WTC11 (cell line): ENCODE results near the gene TANC1. TPM values are rescaled to one million over a fixed set of nuclear protein-coding genes. Genes with fewer than 3 reads are reported as not detected.

ENCODE experiments used
- ATAC-seq: fragments of 200-7000 bp; cut with Tn5 transposase; 2 replicates; pipeline ENCODE4 v1.10.0; 2021; ENCODE audit warnings: mild to moderate bottlenecking, moderate library complexity
- CTCF ChIA-PET: fragments of 300-600 bp; sonication (Branson Sonifier 250); formaldehyde crosslinking; loops from one replicate; lab custom pipeline; 2021; ENCODE audit warnings: antibody characterized with exemption; lab: Charles Lee
- POLR2A ChIA-PET: fragments of 350-600 bp; sonication (Branson Sonifier 250); formaldehyde crosslinking; loops from one replicate; lab custom pipeline; 2021; ENCODE audit warnings: antibody characterized with exemption; lab: Charles Lee
- DNase-seq: peaks from one replicate; pipeline ENCODE4 v3.0.0; 2021; ENCODE audit warnings: low spot score
- H3K27ac Mint-ChIP-seq: 2 replicates; pipeline ENCODE4 v1.8.0; 2021; ENCODE audit warnings: mixed read lengths
- H3K27me3 Mint-ChIP-seq: 2 replicates; pipeline ENCODE4 v1.8.0; 2021; ENCODE audit warnings: low read depth, mild to moderate bottlenecking, moderate library complexity, mixed read lengths
- H3K36me3 Mint-ChIP-seq: 2 replicates; pipeline ENCODE4 v1.8.0; 2021; ENCODE audit warnings: mixed read lengths
- H3K4me1 Mint-ChIP-seq: 2 replicates; pipeline ENCODE4 v1.8.0; 2022; ENCODE audit warnings: mixed read lengths
- H3K4me3 Mint-ChIP-seq: 2 replicates; pipeline ENCODE4 v1.8.0; 2021; ENCODE audit warnings: mild to moderate bottlenecking, moderate library complexity, mixed read lengths
- H3K9me3 Mint-ChIP-seq: 2 replicates; pipeline ENCODE4 v1.8.0; 2021; ENCODE audit warnings: mixed read lengths
- E2F5 ChIP-seq: sonication (generic); formaldehyde crosslinking; IDR thresholded peaks from 2 replicates; pipeline ENCODE4 v1.8.1; 2022; ENCODE audit warnings: mild to moderate bottlenecking, moderate library complexity, missing genetic modification reagents
- ESRRA ChIP-seq: sonication (generic); formaldehyde crosslinking; IDR thresholded peaks from 2 replicates; pipeline ENCODE4 v1.8.1; 2022; ENCODE audit warnings: mild to moderate bottlenecking, missing genetic modification reagents, borderline replicate concordance
- RELA ChIP-seq: sonication (generic); formaldehyde crosslinking; IDR thresholded peaks from 2 replicates; pipeline ENCODE4 v1.8.1; 2022; ENCODE audit warnings: missing genetic modification reagents, mild to moderate bottlenecking, borderline replicate concordance
- SMAD4 ChIP-seq: sonication (generic); formaldehyde crosslinking; IDR thresholded peaks from 2 replicates; pipeline ENCODE4 v1.8.0; 2022; ENCODE audit warnings: mild to moderate bottlenecking, missing genetic modification reagents
- SOX15 ChIP-seq: fragments of 250-450 bp; sonication (Bioruptor Pico); IDR thresholded peaks from 2 replicates; pipeline ENCODE4 v1.9.0; 2021; ENCODE audit warnings: mild to moderate bottlenecking
- SP1 ChIP-seq: sonication (generic); formaldehyde crosslinking; conservative IDR thresholded peaks from 2 replicates; pipeline ENCODE4 v1.8.1; 2022; ENCODE audit warnings: missing genetic modification reagents
- TCF7 ChIP-seq: sonication (generic); formaldehyde crosslinking; IDR thresholded peaks from 2 replicates; pipeline ENCODE4 v1.8.0; 2022; ENCODE audit warnings: mild to moderate bottlenecking, low read depth, missing genetic modification reagents, moderate library complexity
- TEAD4 ChIP-seq: sonication (generic); formaldehyde crosslinking; IDR thresholded peaks from 2 replicates; pipeline ENCODE4 v1.8.0; 2022; ENCODE audit warnings: mild to moderate bottlenecking, missing genetic modification reagents
- ZNF138 ChIP-seq: sonication (generic); formaldehyde crosslinking; conservative IDR thresholded peaks from 2 replicates; pipeline ENCODE4 v1.8.1; 2022; ENCODE audit warnings: mild to moderate bottlenecking, moderate library complexity, missing genetic modification reagents
- ZNF396 ChIP-seq: fragments of 250-450 bp; sonication (Bioruptor Pico); IDR thresholded peaks from 2 replicates; pipeline ENCODE4 v1.8.0; 2021; ENCODE audit warnings: mild to moderate bottlenecking, moderate library complexity, borderline replicate concordance
- total RNA-seq: library from RNA; stranded (reverse); gene quantifications from 3 replicates; pipeline ENCODE4 v1.2.3, GENCODE V29; 2021
- TF ChIP-seq, protein P1 (sequence below): sonication (generic); formaldehyde crosslinking; IDR thresholded peaks from 2 replicates; pipeline ENCODE4 v1.8.0; 2022; ENCODE audit warnings: mild to moderate bottlenecking, missing genetic modification reagents
- TF ChIP-seq, protein P2 (sequence below): sonication (generic); formaldehyde crosslinking; IDR thresholded peaks from 2 replicates; pipeline ENCODE4 v1.8.1; 2023; ENCODE audit warnings: mild to moderate bottlenecking, missing genetic modification reagents, borderline replicate concordance
- TF ChIP-seq, protein P3 (sequence below): sonication (generic); formaldehyde crosslinking; conservative IDR thresholded peaks from 2 replicates; pipeline ENCODE4 v1.8.1; 2023; ENCODE audit warnings: mild to moderate bottlenecking, low read depth, missing genetic modification reagents, moderate library complexity
- TF ChIP-seq, protein P4 (sequence below): sonication (generic); formaldehyde crosslinking; IDR thresholded peaks from 2 replicates; pipeline ENCODE4 v1.8.0; 2022; ENCODE audit warnings: mild to moderate bottlenecking, missing genetic modification reagents

The TANC1 gene
- total RNA-seq, 1 experiment from 2014 or later, result 11.6 TPM

DNA sequence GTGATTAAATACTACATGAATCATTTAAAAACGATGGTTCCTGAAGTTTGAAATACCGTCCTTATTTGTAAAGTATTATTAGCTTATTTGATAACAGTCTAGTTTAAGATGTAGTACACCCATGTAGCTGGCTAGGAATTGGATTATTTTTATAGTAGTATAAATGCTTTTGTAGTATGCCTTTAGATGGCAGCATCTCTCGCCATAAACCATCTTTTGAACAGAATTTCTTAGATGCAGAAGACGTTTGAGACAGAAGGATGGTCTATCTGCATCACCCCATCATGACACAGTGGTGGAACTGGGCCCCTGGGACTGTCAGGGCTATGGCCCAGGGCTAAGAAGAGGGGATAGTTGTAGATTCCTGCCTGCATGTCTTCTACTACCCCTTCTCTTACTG lies 165.4 kb downstream of the TANC1 start (continued):
- TF ChIP-seq, protein P1, sequence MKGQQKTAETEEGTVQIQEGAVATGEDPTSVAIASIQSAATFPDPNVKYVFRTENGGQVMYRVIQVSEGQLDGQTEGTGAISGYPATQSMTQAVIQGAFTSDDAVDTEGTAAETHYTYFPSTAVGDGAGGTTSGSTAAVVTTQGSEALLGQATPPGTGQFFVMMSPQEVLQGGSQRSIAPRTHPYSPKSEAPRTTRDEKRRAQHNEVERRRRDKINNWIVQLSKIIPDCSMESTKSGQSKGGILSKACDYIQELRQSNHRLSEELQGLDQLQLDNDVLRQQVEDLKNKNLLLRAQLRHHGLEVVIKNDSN (CRISPR knock-in tag), result no peak

GRCh38 chr2:159134979-159135378 lies 166.5 kb downstream of the TANC1 start:
- H3K27ac Mint-ChIP-seq, result peak overlapping the region; percentile 20; the same call in 1 of the 2 replicates
- H3K27me3 Mint-ChIP-seq, result no peaks in the 10 kb centered on the region
- H3K36me3 Mint-ChIP-seq, result no peaks in the 10 kb centered on the region
- no peaks in the 10 kb centered on the region for H3K9me3 Mint-ChIP-seq
- DNase-seq (no peak), ATAC-seq (no peak)
- ChIA-PET POLR2A (no interaction called here), CTCF (no interaction called here)
- H3K4me3 Mint-ChIP-seq, result no peak overlapping the region
- H3K4me1 Mint-ChIP-seq, result peaks cover 24% of the 10 kb centered on the region
- TF ChIP-seq RELA (CRISPR knock-in tag) (no peak), TEAD4 (CRISPR knock-in tag) (no peak), ESRRA (CRISPR knock-in tag) (no peak), ZNF396 (no peak)
- TF ChIP-seq, protein P2, sequence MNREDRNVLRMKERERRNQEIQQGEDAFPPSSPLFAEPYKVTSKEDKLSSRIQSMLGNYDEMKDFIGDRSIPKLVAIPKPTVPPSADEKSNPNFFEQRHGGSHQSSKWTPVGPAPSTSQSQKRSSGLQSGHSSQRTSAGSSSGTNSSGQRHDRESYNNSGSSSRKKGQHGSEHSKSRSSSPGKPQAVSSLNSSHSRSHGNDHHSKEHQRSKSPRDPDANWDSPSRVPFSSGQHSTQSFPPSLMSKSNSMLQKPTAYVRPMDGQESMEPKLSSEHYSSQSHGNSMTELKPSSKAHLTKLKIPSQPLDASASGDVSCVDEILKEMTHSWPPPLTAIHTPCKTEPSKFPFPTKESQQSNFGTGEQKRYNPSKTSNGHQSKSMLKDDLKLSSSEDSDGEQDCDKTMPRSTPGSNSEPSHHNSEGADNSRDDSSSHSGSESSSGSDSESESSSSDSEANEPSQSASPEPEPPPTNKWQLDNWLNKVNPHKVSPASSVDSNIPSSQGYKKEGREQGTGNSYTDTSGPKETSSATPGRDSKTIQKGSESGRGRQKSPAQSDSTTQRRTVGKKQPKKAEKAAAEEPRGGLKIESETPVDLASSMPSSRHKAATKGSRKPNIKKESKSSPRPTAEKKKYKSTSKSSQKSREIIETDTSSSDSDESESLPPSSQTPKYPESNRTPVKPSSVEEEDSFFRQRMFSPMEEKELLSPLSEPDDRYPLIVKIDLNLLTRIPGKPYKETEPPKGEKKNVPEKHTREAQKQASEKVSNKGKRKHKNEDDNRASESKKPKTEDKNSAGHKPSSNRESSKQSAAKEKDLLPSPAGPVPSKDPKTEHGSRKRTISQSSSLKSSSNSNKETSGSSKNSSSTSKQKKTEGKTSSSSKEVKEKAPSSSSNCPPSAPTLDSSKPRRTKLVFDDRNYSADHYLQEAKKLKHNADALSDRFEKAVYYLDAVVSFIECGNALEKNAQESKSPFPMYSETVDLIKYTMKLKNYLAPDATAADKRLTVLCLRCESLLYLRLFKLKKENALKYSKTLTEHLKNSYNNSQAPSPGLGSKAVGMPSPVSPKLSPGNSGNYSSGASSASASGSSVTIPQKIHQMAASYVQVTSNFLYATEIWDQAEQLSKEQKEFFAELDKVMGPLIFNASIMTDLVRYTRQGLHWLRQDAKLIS (CRISPR knock-in tag), result no peak
- TF ChIP-seq, protein P3, sequence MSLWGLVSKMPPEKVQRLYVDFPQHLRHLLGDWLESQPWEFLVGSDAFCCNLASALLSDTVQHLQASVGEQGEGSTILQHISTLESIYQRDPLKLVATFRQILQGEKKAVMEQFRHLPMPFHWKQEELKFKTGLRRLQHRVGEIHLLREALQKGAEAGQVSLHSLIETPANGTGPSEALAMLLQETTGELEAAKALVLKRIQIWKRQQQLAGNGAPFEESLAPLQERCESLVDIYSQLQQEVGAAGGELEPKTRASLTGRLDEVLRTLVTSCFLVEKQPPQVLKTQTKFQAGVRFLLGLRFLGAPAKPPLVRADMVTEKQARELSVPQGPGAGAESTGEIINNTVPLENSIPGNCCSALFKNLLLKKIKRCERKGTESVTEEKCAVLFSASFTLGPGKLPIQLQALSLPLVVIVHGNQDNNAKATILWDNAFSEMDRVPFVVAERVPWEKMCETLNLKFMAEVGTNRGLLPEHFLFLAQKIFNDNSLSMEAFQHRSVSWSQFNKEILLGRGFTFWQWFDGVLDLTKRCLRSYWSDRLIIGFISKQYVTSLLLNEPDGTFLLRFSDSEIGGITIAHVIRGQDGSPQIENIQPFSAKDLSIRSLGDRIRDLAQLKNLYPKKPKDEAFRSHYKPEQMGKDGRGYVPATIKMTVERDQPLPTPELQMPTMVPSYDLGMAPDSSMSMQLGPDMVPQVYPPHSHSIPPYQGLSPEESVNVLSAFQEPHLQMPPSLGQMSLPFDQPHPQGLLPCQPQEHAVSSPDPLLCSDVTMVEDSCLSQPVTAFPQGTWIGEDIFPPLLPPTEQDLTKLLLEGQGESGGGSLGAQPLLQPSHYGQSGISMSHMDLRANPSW (CRISPR knock-in tag), result no peak

- peaks cover 20% of the 10 kb centered on the region for H3K4me1 Mint-ChIP-seq
- POLR2A ChIA-PET, result interaction anchor here (0.6 to 0.7 kb wide), 2 partner anchors 19 to 421 kb away, joined by 3 to 5 read pairs; no protein-coding TSS in a partner anchor
Measured at GRCh38 chr2:159136391-159136790, 168.0 kb downstream of the TANC1 start.

GRCh38 chr2:159137511-159138241 lies 169.2 kb downstream of the TANC1 start:
- Mint-ChIP-seq H3K4me3 (no peak overlapping the region), H3K27me3 (no peaks in the 10 kb centered on the region), H3K9me3 (no peaks in the 10 kb centered on the region), H3K4me1 (peaks cover 12% of the 10 kb centered on the region)
- ATAC-seq (no peak), DNase-seq (no peak)
- no peak for TF ChIP-seq SMAD4 (CRISPR knock-in tag)
- no peak for TF ChIP-seq ZNF138 (CRISPR knock-in tag)
- no peak for TF ChIP-seq TCF7 (CRISPR knock-in tag)
- no peak for TF ChIP-seq E2F5
- no peak for TF ChIP-seq ESRRA (CRISPR knock-in tag)
- TF ChIP-seq, all 79 proteins: peak for 0
- POLR2A ChIA-PET, result no interaction called here
- CTCF ChIA-PET, result interaction anchor here (3.9 kb wide), 1 partner anchor 18 kb away, joined by 20 read pairs; no protein-coding TSS in a partner anchor
- H3K36me3 Mint-ChIP-seq, result no peaks in the 10 kb centered on the region
- H3K27ac Mint-ChIP-seq, result no peak overlapping the region

More at GRCh38 chr2:159136391-159136790, 168.0 kb downstream of the TANC1 start:
- H3K36me3 Mint-ChIP-seq, result no peaks in the 10 kb centered on the region
- H3K4me3 Mint-ChIP-seq, result no peak overlapping the region
- TF ChIP-seq SOX15 (CRISPR knock-in tag) (no peak), SP1 (CRISPR knock-in tag) (no peak), ZNF138 (CRISPR knock-in tag) (no peak)
- TF ChIP-seq, protein P1 (CRISPR knock-in tag), result no peak
- TF ChIP-seq, protein P4, sequence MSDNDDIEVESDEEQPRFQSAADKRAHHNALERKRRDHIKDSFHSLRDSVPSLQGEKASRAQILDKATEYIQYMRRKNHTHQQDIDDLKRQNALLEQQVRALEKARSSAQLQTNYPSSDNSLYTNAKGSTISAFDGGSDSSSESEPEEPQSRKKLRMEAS (CRISPR knock-in tag), result no peak
- H3K27ac Mint-ChIP-seq, result no peak overlapping the region
- no peaks in the 10 kb centered on the region for H3K27me3 Mint-ChIP-seq
- ATAC-seq (no peak), DNase-seq (no peak)
- CTCF ChIA-PET, result no interaction called here
- no peaks in the 10 kb centered on the region for H3K9me3 Mint-ChIP-seq
